Measurements from ENCODE around the gene OR6N1.

OR6N1 gene

DNA sequence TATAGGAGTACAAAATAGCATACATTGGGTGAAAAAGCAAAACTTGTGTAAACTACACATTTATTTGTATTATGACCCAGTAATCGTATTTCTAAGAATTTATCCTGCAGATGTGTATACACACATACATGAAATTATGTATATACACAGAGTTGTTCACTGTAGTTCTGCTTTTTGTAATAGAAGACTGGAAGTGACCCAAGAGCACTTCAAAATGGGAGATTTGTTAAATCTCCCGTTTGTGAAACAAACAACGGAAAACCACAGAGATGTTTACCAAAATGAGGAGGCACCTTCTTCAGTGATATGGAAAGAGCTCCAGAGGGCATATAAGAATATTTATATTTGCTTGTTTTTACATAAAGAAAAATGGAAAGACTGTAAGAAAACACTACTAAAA is 41.2 kb upstream of the OR6N1 start:
- no peak for DNase-seq (ENCODE audit: low read depth in 2 of 2)
- TF ChIP-seq, protein P1, sequence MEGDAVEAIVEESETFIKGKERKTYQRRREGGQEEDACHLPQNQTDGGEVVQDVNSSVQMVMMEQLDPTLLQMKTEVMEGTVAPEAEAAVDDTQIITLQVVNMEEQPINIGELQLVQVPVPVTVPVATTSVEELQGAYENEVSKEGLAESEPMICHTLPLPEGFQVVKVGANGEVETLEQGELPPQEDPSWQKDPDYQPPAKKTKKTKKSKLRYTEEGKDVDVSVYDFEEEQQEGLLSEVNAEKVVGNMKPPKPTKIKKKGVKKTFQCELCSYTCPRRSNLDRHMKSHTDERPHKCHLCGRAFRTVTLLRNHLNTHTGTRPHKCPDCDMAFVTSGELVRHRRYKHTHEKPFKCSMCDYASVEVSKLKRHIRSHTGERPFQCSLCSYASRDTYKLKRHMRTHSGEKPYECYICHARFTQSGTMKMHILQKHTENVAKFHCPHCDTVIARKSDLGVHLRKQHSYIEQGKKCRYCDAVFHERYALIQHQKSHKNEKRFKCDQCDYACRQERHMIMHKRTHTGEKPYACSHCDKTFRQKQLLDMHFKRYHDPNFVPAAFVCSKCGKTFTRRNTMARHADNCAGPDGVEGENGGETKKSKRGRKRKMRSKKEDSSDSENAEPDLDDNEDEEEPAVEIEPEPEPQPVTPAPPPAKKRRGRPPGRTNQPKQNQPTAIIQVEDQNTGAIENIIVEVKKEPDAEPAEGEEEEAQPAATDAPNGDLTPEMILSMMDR (IDR thresholded peaks at IDR 0.05; ENCODE audit: low read depth, low read length): no peak
- H3K4me3 ChIP-seq (replicated peaks in 1 of 2; ENCODE audit: low read depth in 2 of 2, low read length in 2 of 2): no peak overlapping the region

GRCh38 chr1:158812336-158812735 is 40.3 kb upstream of the OR6N1 start:
- no peak for DNase-seq (ENCODE audit: low read depth in 2 of 2)
- H3K4me3 ChIP-seq (replicated peaks in 1 of 2; ENCODE audit: low read depth in 2 of 2, low read length in 2 of 2): no peak overlapping the region
- TF ChIP-seq, protein P1 (IDR thresholded peaks at IDR 0.05; ENCODE audit: low read depth, low read length): no peak

DNA sequence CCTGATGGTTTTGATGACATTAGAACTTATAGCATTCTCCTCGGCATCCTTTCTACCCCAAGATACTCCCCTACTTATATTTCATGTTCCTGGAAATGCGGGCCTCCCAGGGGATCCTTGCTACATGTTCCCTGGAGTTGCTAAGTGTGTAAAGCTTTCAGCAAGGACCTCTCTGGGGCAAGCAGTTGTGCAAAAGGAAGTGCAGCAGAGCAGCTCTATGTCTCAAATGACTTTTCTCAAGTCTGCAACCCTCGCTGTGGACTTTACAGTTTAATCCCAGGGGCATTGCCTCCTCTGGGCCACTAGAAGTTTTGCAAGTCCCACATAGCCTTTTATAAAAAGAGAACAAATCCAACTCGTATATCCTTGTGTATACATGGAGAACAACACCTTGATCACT is 38.3 kb upstream of the OR6N1 start:
- DNase-seq (ENCODE audit: low read depth in 2 of 2): no peak
- no peak overlapping the region for H3K4me3 ChIP-seq (replicated peaks in 1 of 2; ENCODE audit: low read depth in 2 of 2, low read length in 2 of 2)
- TF ChIP-seq, protein P1 (IDR thresholded peaks at IDR 0.05; ENCODE audit: low read depth, low read length): no peak

- H3K4me3 ChIP-seq (replicated peaks in 1 of 2; ENCODE audit: low read depth in 2 of 2, low read length in 2 of 2): no peak overlapping the region
- no peak for DNase-seq (ENCODE audit: low read depth in 2 of 2)
- TF ChIP-seq, protein P1 (IDR thresholded peaks at IDR 0.05; ENCODE audit: low read depth, low read length): no peak
Measured at GRCh38 chr1:158809862-158810261, 37.9 kb upstream of the OR6N1 start.

- TF ChIP-seq, protein P1 (IDR thresholded peaks at IDR 0.05; ENCODE audit: low read depth, low read length): no peak
- no peak for DNase-seq (ENCODE audit: low read depth in 2 of 2)
- H3K4me3 ChIP-seq (replicated peaks in 1 of 2; ENCODE audit: low read depth in 2 of 2, low read length in 2 of 2): no peak overlapping the region
Measured at GRCh38 chr1:158809256-158809655, 37.3 kb upstream of the OR6N1 start.

DNA sequence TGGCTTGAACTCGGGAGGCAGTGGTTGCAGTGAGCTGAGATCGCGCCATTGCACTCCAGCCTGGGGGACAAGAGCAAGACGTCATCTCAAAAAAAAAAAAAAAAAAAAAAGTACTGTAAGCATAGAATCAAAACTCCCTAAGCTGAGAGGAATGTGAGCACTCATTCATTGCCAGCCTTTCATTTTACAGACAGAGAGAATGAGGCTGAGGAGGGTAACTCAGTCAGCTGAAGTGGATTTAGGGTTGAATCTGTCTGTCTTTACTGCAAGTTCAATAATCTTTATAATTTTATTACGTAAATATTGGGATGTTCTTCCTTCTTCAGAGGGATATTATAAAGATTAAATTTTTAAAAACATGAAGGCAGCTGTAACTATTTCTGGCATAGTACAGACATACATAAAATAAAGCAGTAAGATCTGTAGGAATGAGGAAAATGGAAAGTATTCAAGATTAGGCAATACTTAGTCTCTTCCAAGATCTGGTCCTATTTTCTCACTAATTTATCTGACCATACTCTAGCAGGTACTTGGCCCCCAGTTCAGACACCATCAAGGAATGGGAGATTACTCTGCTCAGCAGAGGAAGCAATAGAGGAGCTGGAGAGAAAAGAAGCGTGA is 35.0 kb upstream of the OR6N1 start:
- DNase-seq (ENCODE audit: low read depth in 2 of 2): peak in 1 of 2 donors; percentile 12
- H3K4me3 ChIP-seq (replicated peaks in 1 of 2; ENCODE audit: low read depth in 2 of 2, low read length in 2 of 2): no peak overlapping the region

More for the DNA sequence above, 35.0 kb upstream of the OR6N1 start:
- TF ChIP-seq, protein P1 (IDR thresholded peaks at IDR 0.05; ENCODE audit: low read depth, low read length): no peak

Data from cardiac fibroblast (primary cell).